Activated CD4-positive, CD25-positive, alpha-beta regulatory T cell treated with anti-CD3 and anti-CD28 coated beads, Interleukin-2, amount 50 U/mL, for 16 hours (primary cell): ENCODE data around the gene MACROH2A2.
"Not testable (repeated sequence)": the region's sequence is repeated elsewhere in the genome, so short reads cannot be mapped to it uniquely, and the experiment has no call there.

Experiments used
- DNase-seq: peaks from one replicate; pipeline ENCODE4 v3.0.0-alpha.2; 2020; ENCODE audit warnings: low read depth, low spot score

MACROH2A2 gene

GRCh38 chr10:70067586-70067985, 14.9 kb downstream of the MACROH2A2 start:
- DNase-seq, result no peak

GRCh38 chr10:70068925-70069324, 16.3 kb downstream of the MACROH2A2 start:
- no peak for DNase-seq

- DNase-seq, result no peak
Measured at GRCh38 chr10:70069346-70069745, 16.7 kb downstream of the MACROH2A2 start.

- no peak for DNase-seq
Measured at GRCh38 chr10:70070834-70071233, 18.2 kb downstream of the MACROH2A2 start.

GRCh38 chr10:70074165-70074564, 21.5 kb downstream of the MACROH2A2 start:
- no peak for DNase-seq

- no peak for DNase-seq
Measured at GRCh38 chr10:70074971-70075370, 22.3 kb downstream of the MACROH2A2 start.

GRCh38 chr10:70078329-70078728, 25.7 kb downstream of the MACROH2A2 start:
- no peak for DNase-seq

- no peak for DNase-seq
Measured at GRCh38 chr10:70078937-70079336, 26.3 kb downstream of the MACROH2A2 start.

GRCh38 chr10:70080789-70081188, 28.1 kb downstream of the MACROH2A2 start:
- not testable (repeated sequence) for DNase-seq

- no peak for DNase-seq
Measured at GRCh38 chr10:70084189-70084588, 31.5 kb downstream of the MACROH2A2 start.

GRCh38 chr10:70085975-70086613, 33.4 kb downstream of the MACROH2A2 start:
- no peak for DNase-seq

- DNase-seq, result no peak
Measured at GRCh38 chr10:70087616-70088307, 35.1 kb downstream of the MACROH2A2 start.

GRCh38 chr10:70088308-70088698, 35.7 kb downstream of the MACROH2A2 start:
- no peak for DNase-seq

GRCh38 chr10:70090013-70090412, 37.4 kb downstream of the MACROH2A2 start:
- DNase-seq, result no peak

GRCh38 chr10:70090951-70091350, 38.3 kb downstream of the MACROH2A2 start:
- no peak for DNase-seq

GRCh38 chr10:70092389-70092718, 39.7 kb downstream of the MACROH2A2 start:
- DNase-seq, result no peak

GRCh38 chr10:70093335-70093944, 40.8 kb downstream of the MACROH2A2 start:
- no peak for DNase-seq

GRCh38 chr10:70094250-70094649, 41.6 kb downstream of the MACROH2A2 start:
- no peak for DNase-seq

- DNase-seq, result no peak
Measured at GRCh38 chr10:70096016-70096704, 43.5 kb downstream of the MACROH2A2 start.

GRCh38 chr10:70096705-70097420, 44.2 kb downstream of the MACROH2A2 start:
- no peak for DNase-seq

- no peak for DNase-seq
Measured at GRCh38 chr10:70097459-70097858, 44.8 kb downstream of the MACROH2A2 start.

- no peak for DNase-seq
Measured at GRCh38 chr10:70098271-70098670, 45.6 kb downstream of the MACROH2A2 start.
